Endothelial cell of umbilical vein (primary cell): ENCODE results near the gene PEDS1. TPM values are rescaled to one million over a fixed set of nuclear protein-coding genes. Genes with fewer than 3 reads are reported as not detected.

ENCODE experiments used
- polyA plus RNA-seq, 4 experiments: library from polyadenylated mRNA; depleted of rRNA in 3 of 4; stranded (reverse) in 3 of 4; unstranded in 1 of 4; fragments of >200 nt; gene quantifications; 2 replicates each; pipeline versions ENCODE4 v1.2.1 to v1.2.3, GENCODE V29; 2011 to 2012; ENCODE audit warnings: missing spikeins in 1 of 4
- total RNA-seq: library from RNA; stranded (reverse); gene quantifications from 2 replicates; pipeline ENCODE4 v1.2.3, GENCODE V29; 2021

PEDS1 gene
- total and polyA plus RNA-seq, 2 donors (not counting 3 experiments of a cell fraction or from before 2014, with no cell fraction given) = 62.7 to 131 TPM

Other genes starting within 250 kb of the PEDS1 start
- 6.1 TPM in 2 replicates for gene SPATA2, start 238.2 kb downstream of the PEDS1 start, total RNA-seq
- 4.9 and 6.1 TPM in 2 replicates for gene SPATA2, start 238.2 kb downstream of the PEDS1 start, polyA plus RNA-seq
- gene RNF114, start 217.3 kb downstream of the PEDS1 start, total RNA-seq = 41.6 and 45.8 TPM in 2 replicates
- 54.6 and 81.7 TPM in 2 replicates for gene RNF114, start 217.3 kb downstream of the PEDS1 start, polyA plus RNA-seq
- 13.4 and 14.5 TPM in 2 replicates for gene SNAI1, start 170.7 kb downstream of the PEDS1 start, total RNA-seq
- gene SNAI1, start 170.7 kb downstream of the PEDS1 start, polyA plus RNA-seq = 10.8 and 11.5 TPM in 2 replicates
- gene UBE2V1, start 40.6 kb downstream of the PEDS1 start, total RNA-seq = 147 and 156 TPM in 2 replicates
- 111 and 145 TPM in 2 replicates for gene UBE2V1, start 40.6 kb downstream of the PEDS1 start, polyA plus RNA-seq
- 8.9 and 11.4 TPM in 2 replicates for gene CEBPB, start 37.1 kb upstream of the PEDS1 start, total RNA-seq
- gene CEBPB, start 37.1 kb upstream of the PEDS1 start, polyA plus RNA-seq = 3.7 and 4.6 TPM in 2 replicates